Measurements from ENCODE around the gene SUGCT. TPM values are rescaled to one million over a fixed set of nuclear protein-coding genes. Genes with fewer than 3 reads are reported as not detected.

The SUGCT gene
- total RNA-seq, 2 donors from 2014 or later, result 3.3 to 15.2 TPM

- TF ChIP-seq CTCF (IDR thresholded peaks at IDR 0.05), result no peak
- H3K27ac ChIP-seq, result peak overlapping the region; percentile 68 to 83
- H3K4me3 ChIP-seq, result peak overlapping the region; percentile 66
- ATAC-seq (ENCODE audit: insufficient number of reproducible peaks, low FRiP score, low read depth) (no peak), DNase-seq (ENCODE audit: low spot score) (no peak)
- no peaks in the 10 kb centered on the region for H3K36me3 ChIP-seq
- peaks cover 0 to 15% of the 10 kb centered on the region in 2 donors for H3K4me1 ChIP-seq (ENCODE audit: control insufficient read depth in 1 of 2, low read depth in 2 of 2)
- H3K9me3 ChIP-seq, result peaks cover 4% of the 10 kb centered on the region
- no peaks in the 10 kb centered on the region for H3K27me3 ChIP-seq (replicated peaks; ENCODE audit: insufficient read depth)
Observed at GRCh38 chr7:40509287-40509996, 374.6 kb downstream of the SUGCT start.

- ATAC-seq (ENCODE audit: insufficient number of reproducible peaks, low FRiP score, low read depth) (no peak), DNase-seq (ENCODE audit: low spot score) (no peak)
- Histone ChIP-seq H3K9me3 (no peaks in the 10 kb centered on the region), H3K36me3 (no peaks in the 10 kb centered on the region), H3K27me3 (replicated peaks; ENCODE audit: insufficient read depth) (no peaks in the 10 kb centered on the region), H3K4me3 (no peak overlapping the region), H3K27ac (no peak overlapping the region), H3K4me1 (ENCODE audit: control insufficient read depth in 1 of 2, low read depth in 2 of 2) (peaks cover 2 to 6% of the 10 kb centered on the region in 2 donors)
- TF ChIP-seq CTCF (IDR thresholded peaks at IDR 0.05), result no peak
Observed at GRCh38 chr7:40516376-40516775, 381.6 kb downstream of the SUGCT start.

- no peak for TF ChIP-seq CTCF (IDR thresholded peaks at IDR 0.05)
- Histone ChIP-seq H3K9me3 (no peaks in the 10 kb centered on the region), H3K36me3 (no peaks in the 10 kb centered on the region), H3K27ac (no peak overlapping the region), H3K27me3 (replicated peaks; ENCODE audit: insufficient read depth) (no peaks in the 10 kb centered on the region), H3K4me1 (ENCODE audit: control insufficient read depth in 1 of 2, low read depth in 2 of 2) (peaks cover 2 to 5% of the 10 kb centered on the region in 2 donors), H3K4me3 (no peak overlapping the region)
- DNase-seq (ENCODE audit: low spot score) (no peak), ATAC-seq (ENCODE audit: insufficient number of reproducible peaks, low FRiP score, low read depth) (no peak)
Observed at GRCh38 chr7:40519009-40519408, 384.2 kb downstream of the SUGCT start.

- Histone ChIP-seq H3K4me1 (ENCODE audit: control insufficient read depth in 1 of 2, low read depth in 2 of 2) (peaks cover 12 to 21% of the 10 kb centered on the region in 2 donors), H3K27me3 (replicated peaks; ENCODE audit: insufficient read depth) (no peaks in the 10 kb centered on the region), H3K27ac (peak overlapping the region; percentile 22 to 41), H3K4me3 (no peak overlapping the region), H3K36me3 (no peaks in the 10 kb centered on the region), H3K9me3 (no peaks in the 10 kb centered on the region)
- no peak for TF ChIP-seq CTCF (IDR thresholded peaks at IDR 0.05)
- no peak for DNase-seq (ENCODE audit: low spot score)
- ATAC-seq (ENCODE audit: insufficient number of reproducible peaks, low FRiP score, low read depth), result no peak
Observed at GRCh38 chr7:40520986-40521738, 386.4 kb downstream of the SUGCT start.

GRCh38 chr7:40525764-40526163, 391.0 kb downstream of the SUGCT start:
- no peak for TF ChIP-seq CTCF (IDR thresholded peaks at IDR 0.05)
- H3K9me3 ChIP-seq, result no peaks in the 10 kb centered on the region
- peak overlapping the region; percentile 69 to 70 for H3K27ac ChIP-seq
- peaks cover 10 to 54% of the 10 kb centered on the region in 2 donors for H3K4me1 ChIP-seq (ENCODE audit: control insufficient read depth in 1 of 2, low read depth in 2 of 2)
- ATAC-seq (ENCODE audit: insufficient number of reproducible peaks, low FRiP score, low read depth) (no peak), DNase-seq (ENCODE audit: low spot score) (no peak)
- no peaks in the 10 kb centered on the region for H3K27me3 ChIP-seq (replicated peaks; ENCODE audit: insufficient read depth)
- no peaks in the 10 kb centered on the region for H3K36me3 ChIP-seq
- peak overlapping the region; percentile 1 for H3K4me3 ChIP-seq

Measured in thoracic aorta (tissue), 2 donors.